NT2/D1 (cell line): ENCODE measurements around the gene ALB.
"Not testable (repeated sequence)": the region's sequence is repeated elsewhere in the genome, so short reads cannot be mapped to it uniquely, and the experiment has no call there.

Experiments
- DNase-seq: peaks from one replicate; pipeline ENCODE4 v3.0.0-alpha.2; 2011; ENCODE audit warnings: low read depth, low spot score
- H3K27me3 ChIP-seq: 2 replicates; pipeline ENCODE4 v1.6.0; 2011; ENCODE audit warnings: mild to moderate bottlenecking; ENCODE audit not compliant: insufficient read length, insufficient read depth
- H3K36me3 ChIP-seq: 2 replicates; pipeline ENCODE4 v1.6.1; 2011; ENCODE audit warnings: mild to moderate bottlenecking, low read length, mixed read lengths; ENCODE audit not compliant: insufficient read depth, insufficient read length
- H3K4me1 ChIP-seq: 2 replicates; pipeline ENCODE4 v1.5.1; 2011; ENCODE audit not compliant: insufficient read depth, insufficient read length
- H3K4me3 ChIP-seq: 2 replicates; pipeline ENCODE4 v1.5.1; 2011; ENCODE audit warnings: low read depth; ENCODE audit not compliant: insufficient read length
- H3K9ac ChIP-seq: 2 replicates; pipeline ENCODE4 v1.6.0; 2011; ENCODE audit warnings: low read depth; ENCODE audit not compliant: insufficient read length
- H3K9me3 ChIP-seq: 2 replicates; pipeline ENCODE4 v1.5.1; 2011; ENCODE audit warnings: mild to moderate bottlenecking, low read length; ENCODE audit not compliant: insufficient read depth
- SUZ12 ChIP-seq: IDR thresholded peaks from 2 replicates; pipeline ENCODE4 v1.6.1; 2011; ENCODE audit not compliant: insufficient read length, insufficient read depth; ENCODE audit errors: extremely low read depth
- YY1 ChIP-seq: IDR thresholded peaks from 2 replicates; pipeline ENCODE4 v1.6.1; 2011; ENCODE audit not compliant: insufficient read length, insufficient read depth
- ZNF274 ChIP-seq: IDR thresholded peaks from 2 replicates; pipeline ENCODE4 v1.6.1; 2011; ENCODE audit warnings: mild to moderate bottlenecking, low read depth, low read length

ALB gene

DNA sequence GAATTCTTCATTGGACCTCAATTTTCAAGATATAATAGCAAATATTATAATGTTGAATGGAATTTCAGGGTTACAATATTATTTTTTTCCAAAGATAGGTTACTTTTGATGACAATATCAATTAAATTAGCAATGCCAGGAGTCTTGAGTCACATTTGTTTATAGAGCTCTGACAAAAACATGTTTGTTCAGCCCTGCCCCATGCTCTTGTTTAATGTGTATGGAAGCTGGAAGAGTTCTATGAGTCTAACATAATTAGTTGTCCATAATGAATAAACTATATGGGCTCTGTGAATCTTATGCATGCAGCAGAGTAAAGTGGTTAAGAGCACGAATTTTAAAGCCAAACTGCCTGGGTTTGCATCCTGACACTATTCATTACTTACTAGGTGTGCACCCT, 22.9 kb upstream of the ALB start:
- DNase-seq = no peak
- H3K9ac ChIP-seq = no peak overlapping the region
- no peaks in the 10 kb centered on the region for H3K4me1 ChIP-seq
- no peaks in the 10 kb centered on the region for H3K36me3 ChIP-seq
- no peak overlapping the region for H3K4me3 ChIP-seq
- no peaks in the 10 kb centered on the region for H3K9me3 ChIP-seq
- no peaks in the 10 kb centered on the region for H3K27me3 ChIP-seq
- TF ChIP-seq ZNF274 (no peak), SUZ12 (no peak), YY1 (no peak)

DNA sequence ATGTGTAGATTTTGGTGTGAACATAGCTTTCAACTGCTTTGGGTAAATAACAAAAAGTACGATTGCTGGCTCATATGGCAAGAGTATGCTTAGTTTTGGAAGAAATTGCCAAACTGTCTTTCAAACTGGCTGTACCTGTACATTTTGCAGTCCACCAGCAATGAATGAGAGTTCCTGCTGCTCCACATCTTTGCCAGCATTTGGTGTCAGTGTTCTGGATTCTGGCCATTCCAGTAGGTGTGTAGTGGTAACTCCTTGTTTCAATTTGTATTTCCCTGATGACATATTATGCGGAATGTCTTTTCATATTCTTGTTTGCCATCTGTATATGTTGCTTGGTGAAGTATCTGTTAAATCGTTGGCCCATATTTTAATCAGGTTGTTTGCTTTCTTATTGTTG, 20.6 kb upstream of the ALB start:
- Histone ChIP-seq H3K4me3 (no peak overlapping the region), H3K36me3 (no peaks in the 10 kb centered on the region), H3K9ac (no peak overlapping the region), H3K27me3 (no peaks in the 10 kb centered on the region), H3K4me1 (no peaks in the 10 kb centered on the region), H3K9me3 (no peaks in the 10 kb centered on the region)
- no peak for TF ChIP-seq YY1
- no peak for TF ChIP-seq ZNF274
- TF ChIP-seq SUZ12 = no peak
- no peak for DNase-seq

DNA sequence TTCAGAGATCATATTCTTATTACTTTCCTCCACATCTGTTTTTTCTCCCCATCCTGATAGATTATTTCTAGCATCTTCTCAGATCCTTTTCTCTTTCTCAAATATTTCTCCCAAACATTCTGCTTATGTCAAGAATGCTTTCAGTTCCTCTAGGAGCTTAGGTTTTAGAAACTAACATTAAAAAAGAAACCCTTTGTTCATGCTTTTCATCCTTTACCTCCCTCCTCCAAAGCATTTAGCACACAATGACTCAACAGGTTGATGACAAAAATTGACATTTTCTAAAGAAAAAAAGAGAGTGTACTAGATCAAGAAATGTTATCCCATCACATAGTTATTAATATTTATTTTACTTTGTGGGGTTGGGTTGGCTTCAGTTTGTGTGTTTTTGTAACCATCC, 16.5 kb upstream of the ALB start:
- TF ChIP-seq ZNF274 (no peak), SUZ12 (no peak), YY1 (no peak)
- DNase-seq = no peak
- no peak overlapping the region for H3K9ac ChIP-seq
- no peaks in the 10 kb centered on the region for H3K9me3 ChIP-seq
- H3K4me1 ChIP-seq = no peaks in the 10 kb centered on the region
- no peaks in the 10 kb centered on the region for H3K27me3 ChIP-seq
- H3K4me3 ChIP-seq = no peak overlapping the region
- H3K36me3 ChIP-seq = no peaks in the 10 kb centered on the region

- H3K27me3 ChIP-seq = no peaks in the 10 kb centered on the region
- TF ChIP-seq SUZ12 (no peak), ZNF274 (no peak), YY1 (no peak)
- H3K36me3 ChIP-seq = no peaks in the 10 kb centered on the region
- H3K4me1 ChIP-seq = no peaks in the 10 kb centered on the region
- DNase-seq = no peak
- no peak overlapping the region for H3K9ac ChIP-seq
- H3K4me3 ChIP-seq = no peak overlapping the region
- H3K9me3 ChIP-seq = no peaks in the 10 kb centered on the region
Measured at GRCh38 chr4:73388887-73389286, 15.2 kb upstream of the ALB start.

- not testable (repeated sequence) for H3K4me1 ChIP-seq, H3K36me3 ChIP-seq, DNase-seq, H3K9ac ChIP-seq, H3K27me3 ChIP-seq, H3K9me3 ChIP-seq, H3K4me3 ChIP-seq
Measured at GRCh38 chr4:73389663-73390062, 14.4 kb upstream of the ALB start.

- H3K9me3 ChIP-seq = no peaks in the 10 kb centered on the region
- H3K4me3 ChIP-seq = no peak overlapping the region
- H3K9ac ChIP-seq = no peak overlapping the region
- no peaks in the 10 kb centered on the region for H3K36me3 ChIP-seq
- no peak for DNase-seq
- no peaks in the 10 kb centered on the region for H3K27me3 ChIP-seq
- H3K4me1 ChIP-seq = no peaks in the 10 kb centered on the region
- TF ChIP-seq YY1 (no peak), SUZ12 (no peak), ZNF274 (no peak)
Measured at GRCh38 chr4:73391774-73392173, 12.3 kb upstream of the ALB start.

GRCh38 chr4:73392936-73393335, 11.2 kb upstream of the ALB start:
- Histone ChIP-seq H3K4me3 (no peak overlapping the region), H3K27me3 (no peaks in the 10 kb centered on the region)
- DNase-seq = no peak

GRCh38 chr4:73396304-73396703, 7.8 kb upstream of the ALB start:
- no peaks in the 10 kb centered on the region for H3K36me3 ChIP-seq
- no peak overlapping the region for H3K9ac ChIP-seq
- TF ChIP-seq SUZ12 (no peak), YY1 (no peak), ZNF274 (no peak)
- H3K4me3 ChIP-seq = no peak overlapping the region
- no peak for DNase-seq
- H3K27me3 ChIP-seq = no peaks in the 10 kb centered on the region
- H3K4me1 ChIP-seq = no peaks in the 10 kb centered on the region
- H3K9me3 ChIP-seq = no peaks in the 10 kb centered on the region

More at GRCh38 chr4:73392936-73393335, 11.2 kb upstream of the ALB start:
- TF ChIP-seq ZNF274 (no peak), SUZ12 (no peak), YY1 (no peak)
- no peaks in the 10 kb centered on the region for H3K36me3 ChIP-seq
- H3K9me3 ChIP-seq = no peaks in the 10 kb centered on the region
- no peaks in the 10 kb centered on the region for H3K4me1 ChIP-seq
- no peak overlapping the region for H3K9ac ChIP-seq
